GM12875 (cell line): ENCODE data around the gene AP5M1.

ENCODE experiments used
- H3K4me3 ChIP-seq: one replicate; pipeline ENCODE4 v1.5.1; 2011; ENCODE audit warnings: low read depth, low read length, control low read depth
- CTCF ChIP-seq: IDR thresholded peaks from 2 replicates; pipeline ENCODE4 v1.5.1; 2011; ENCODE audit warnings: low read depth, mild to moderate bottlenecking, control low read depth, inconsistent platforms, low read length, moderate library complexity, borderline replicate concordance; ENCODE audit not compliant: insufficient read depth

Gene AP5M1

GRCh38 chr14:57273236-57273635 is 4.5 kb downstream of the AP5M1 start:
- no peak overlapping the region for H3K4me3 ChIP-seq
- no peak for TF ChIP-seq CTCF

- no peak overlapping the region for H3K4me3 ChIP-seq
- no peak for TF ChIP-seq CTCF
Measured at GRCh38 chr14:57274551-57274950, 5.8 kb downstream of the AP5M1 start.

DNA sequence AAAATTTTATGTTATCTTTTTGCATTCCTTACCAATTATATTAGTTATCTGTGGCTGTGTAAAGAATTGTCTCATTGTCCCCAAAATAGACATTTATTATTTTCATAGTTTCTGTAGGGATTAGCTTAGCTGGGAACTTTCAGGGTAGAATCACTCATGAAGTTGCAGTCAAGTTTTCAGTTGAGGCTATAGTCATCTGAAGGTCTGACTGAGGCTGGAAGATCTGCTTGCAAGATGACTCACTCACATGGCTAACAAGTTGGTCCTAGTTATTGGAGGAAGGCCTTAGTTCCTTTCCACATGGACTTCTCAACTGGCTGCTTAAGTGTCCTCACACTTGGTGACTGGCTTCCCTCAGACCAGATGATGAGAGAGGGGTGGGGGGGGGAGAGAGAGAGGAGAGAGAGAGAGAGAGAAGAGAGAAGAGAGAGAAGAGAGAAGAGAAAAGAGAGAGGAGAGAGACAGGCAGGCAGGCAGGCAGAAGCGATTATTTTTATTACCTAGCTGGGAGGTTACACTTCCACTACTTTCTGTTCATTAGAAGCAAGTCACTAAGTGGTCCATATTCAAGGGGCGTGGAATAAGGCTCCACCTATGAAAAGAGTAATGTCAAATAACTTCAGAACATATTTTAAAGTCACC is 6.4 kb downstream of the AP5M1 start:
- no peak overlapping the region for H3K4me3 ChIP-seq
- TF ChIP-seq CTCF = no peak

- TF ChIP-seq CTCF = no peak
- no peak overlapping the region for H3K4me3 ChIP-seq
Measured at GRCh38 chr14:57277062-57277461, 8.3 kb downstream of the AP5M1 start.

DNA sequence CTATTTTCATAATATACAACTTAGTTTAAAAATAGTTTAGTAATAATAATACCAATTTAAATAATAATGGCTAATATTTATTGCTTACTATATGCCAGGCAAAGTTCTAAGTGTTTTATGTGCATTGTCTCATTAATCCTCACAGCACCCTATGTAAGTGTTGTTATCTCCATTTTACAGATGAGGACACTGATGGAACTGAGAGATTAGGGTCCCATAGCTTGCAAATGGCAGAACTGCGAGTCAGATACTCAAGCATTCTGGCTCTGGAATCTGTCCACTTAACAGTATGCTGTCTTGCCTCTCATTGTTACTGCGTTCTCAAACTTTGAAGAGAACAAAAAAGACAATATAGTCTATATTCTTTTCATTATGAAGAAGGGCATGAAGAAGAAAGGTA is 19.0 kb downstream of the AP5M1 start:
- TF ChIP-seq CTCF = no peak
- H3K4me3 ChIP-seq = no peak overlapping the region

DNA sequence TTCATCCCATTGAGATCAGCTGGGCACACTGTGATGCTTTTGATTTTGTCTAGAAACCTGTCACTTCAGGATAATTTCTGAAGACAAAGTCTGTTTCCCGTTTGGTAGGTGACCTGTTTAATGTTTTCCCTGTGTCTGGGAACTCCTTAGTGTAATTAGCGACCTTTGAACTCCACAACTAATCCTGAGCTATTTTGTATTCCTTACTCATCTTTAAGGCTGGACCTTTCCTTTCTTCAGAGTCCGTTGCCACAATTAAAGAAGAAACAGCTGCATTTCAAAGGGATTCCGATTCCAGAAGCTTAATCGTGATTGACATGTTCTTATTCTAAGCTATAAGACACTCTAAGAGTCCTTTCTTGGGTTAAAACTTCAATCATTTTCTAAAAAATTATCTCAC is 22.0 kb downstream of the AP5M1 start:
- no peak overlapping the region for H3K4me3 ChIP-seq
- TF ChIP-seq CTCF = no peak
